WTC11 (cell line): ENCODE results near the gene TIGD7. TPM values are rescaled to one million over a fixed set of nuclear protein-coding genes. Genes with fewer than 3 reads are reported as not detected.

Source experiments
- ATAC-seq: fragments of 200-7000 bp; cut with Tn5 transposase; 2 replicates; pipeline ENCODE4 v1.10.0; 2021; ENCODE audit warnings: mild to moderate bottlenecking, moderate library complexity
- CTCF ChIA-PET: fragments of 300-600 bp; sonication (Branson Sonifier 250); formaldehyde crosslinking; loops from one replicate; lab custom pipeline; 2021; ENCODE audit warnings: antibody characterized with exemption; lab: Charles Lee
- POLR2A ChIA-PET: fragments of 350-600 bp; sonication (Branson Sonifier 250); formaldehyde crosslinking; loops from one replicate; lab custom pipeline; 2021; ENCODE audit warnings: antibody characterized with exemption; lab: Charles Lee
- DNase-seq: peaks from one replicate; pipeline ENCODE4 v3.0.0; 2021; ENCODE audit warnings: low spot score
- H3K27ac Mint-ChIP-seq: 2 replicates; pipeline ENCODE4 v1.8.0; 2021; ENCODE audit warnings: mixed read lengths
- H3K27me3 Mint-ChIP-seq: 2 replicates; pipeline ENCODE4 v1.8.0; 2021; ENCODE audit warnings: low read depth, mild to moderate bottlenecking, moderate library complexity, mixed read lengths
- H3K36me3 Mint-ChIP-seq: 2 replicates; pipeline ENCODE4 v1.8.0; 2021; ENCODE audit warnings: mixed read lengths
- H3K4me1 Mint-ChIP-seq: 2 replicates; pipeline ENCODE4 v1.8.0; 2022; ENCODE audit warnings: mixed read lengths
- H3K4me3 Mint-ChIP-seq: 2 replicates; pipeline ENCODE4 v1.8.0; 2021; ENCODE audit warnings: mild to moderate bottlenecking, moderate library complexity, mixed read lengths
- H3K9me3 Mint-ChIP-seq: 2 replicates; pipeline ENCODE4 v1.8.0; 2021; ENCODE audit warnings: mixed read lengths
- ATF3 ChIP-seq: sonication (generic); formaldehyde crosslinking; conservative IDR thresholded peaks from 2 replicates; pipeline ENCODE4 v1.8.1; 2022; ENCODE audit warnings: mild to moderate bottlenecking, missing genetic modification reagents
- ESRRA ChIP-seq: sonication (generic); formaldehyde crosslinking; IDR thresholded peaks from 2 replicates; pipeline ENCODE4 v1.8.1; 2022; ENCODE audit warnings: mild to moderate bottlenecking, missing genetic modification reagents, borderline replicate concordance
- GRHL2 ChIP-seq: fragments of 250-450 bp; sonication (Bioruptor Pico); IDR thresholded peaks from 2 replicates; pipeline ENCODE4 v1.8.0; 2022; ENCODE audit warnings: mild to moderate bottlenecking, moderate library complexity; ENCODE audit not compliant: insufficient replicate concordance, severe bottlenecking
- HMGA2 ChIP-seq: fragments of 250-450 bp; sonication (Bioruptor Pico); IDR thresholded peaks from 2 replicates; pipeline ENCODE4 v1.4.0; 2021; ENCODE audit warnings: mild to moderate bottlenecking, moderate library complexity
- RELA ChIP-seq: sonication (generic); formaldehyde crosslinking; IDR thresholded peaks from 2 replicates; pipeline ENCODE4 v1.8.1; 2022; ENCODE audit warnings: missing genetic modification reagents, mild to moderate bottlenecking, borderline replicate concordance
- SOX15 ChIP-seq: fragments of 250-450 bp; sonication (Bioruptor Pico); IDR thresholded peaks from 2 replicates; pipeline ENCODE4 v1.9.0; 2021; ENCODE audit warnings: mild to moderate bottlenecking
- SP1 ChIP-seq: sonication (generic); formaldehyde crosslinking; conservative IDR thresholded peaks from 2 replicates; pipeline ENCODE4 v1.8.1; 2022; ENCODE audit warnings: missing genetic modification reagents
- STAT6 ChIP-seq: sonication (generic); formaldehyde crosslinking; conservative IDR thresholded peaks from 2 replicates; pipeline ENCODE4 v1.8.1; 2023; ENCODE audit warnings: mild to moderate bottlenecking, low read depth, missing genetic modification reagents, moderate library complexity
- TCF7 ChIP-seq: sonication (generic); formaldehyde crosslinking; IDR thresholded peaks from 2 replicates; pipeline ENCODE4 v1.8.0; 2022; ENCODE audit warnings: mild to moderate bottlenecking, low read depth, missing genetic modification reagents, moderate library complexity
- ZNF532 ChIP-seq: fragments of 250-450 bp; sonication (Bioruptor Pico); IDR thresholded peaks from 2 replicates; pipeline ENCODE4 v1.9.0; 2021; ENCODE audit warnings: mild to moderate bottlenecking, borderline replicate concordance
- total RNA-seq: library from RNA; stranded (reverse); gene quantifications from 3 replicates; pipeline ENCODE4 v1.2.3, GENCODE V29; 2021
- TF ChIP-seq, protein P1 (sequence below): sonication (generic); formaldehyde crosslinking; IDR thresholded peaks from 2 replicates; pipeline ENCODE4 v1.8.0; 2023; ENCODE audit warnings: mild to moderate bottlenecking, missing genetic modification reagents
- TF ChIP-seq, protein P2 (sequence below): sonication (generic); formaldehyde crosslinking; IDR thresholded peaks from 2 replicates; pipeline ENCODE4 v1.8.1; 2023; ENCODE audit warnings: mild to moderate bottlenecking, missing genetic modification reagents
- TF ChIP-seq, protein P3 (sequence below): fragments of 250-450 bp; sonication (Bioruptor Pico); IDR thresholded peaks from 2 replicates; pipeline ENCODE4 v1.9.0; 2021; ENCODE audit warnings: moderate library complexity, mild to moderate bottlenecking, inconsistent platforms, borderline replicate concordance

The TIGD7 gene
- total RNA-seq, 1 experiment from 2014 or later = 7.0 TPM

DNA sequence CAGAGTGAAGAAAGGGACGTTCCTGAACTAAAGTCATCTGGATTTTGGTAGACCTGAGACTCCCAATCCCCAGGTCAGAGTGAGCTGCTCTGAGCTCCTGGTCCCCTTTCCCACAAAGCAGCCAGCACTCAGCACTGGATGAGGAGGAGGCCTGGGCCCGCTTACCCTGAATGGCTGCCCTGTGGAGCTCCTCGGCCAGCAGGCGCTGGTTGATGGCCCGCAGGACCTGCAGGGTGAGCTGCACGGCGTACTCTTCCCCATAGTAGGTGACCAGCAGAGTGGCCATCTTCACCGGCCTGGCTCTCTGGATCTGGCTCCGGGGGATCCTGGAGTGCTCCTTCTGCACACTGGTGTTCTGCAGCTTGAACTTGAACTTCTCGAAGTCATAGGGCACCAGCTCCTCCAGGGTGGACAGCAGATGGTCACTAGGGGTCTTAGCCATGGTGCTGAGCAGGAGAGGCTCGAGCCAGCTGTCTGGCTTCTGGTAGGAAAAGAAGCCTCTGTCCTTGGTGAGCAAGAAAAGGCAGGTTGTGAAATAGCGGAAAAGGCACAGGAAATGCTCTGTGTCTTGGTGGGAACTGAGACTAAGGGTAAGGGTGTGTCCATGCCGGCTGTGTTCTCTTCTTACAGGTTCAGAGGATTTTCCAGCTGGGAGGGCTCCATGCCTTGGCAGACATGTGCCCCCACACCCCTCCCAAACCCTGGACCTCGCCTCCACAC is 48.9 kb downstream of the TIGD7 start, which contains the start of gene MEFV (continued):
- no peak for TF ChIP-seq ATF3 (CRISPR knock-in tag)
- TF ChIP-seq ESRRA (CRISPR knock-in tag) = no peak
- no peak for TF ChIP-seq GRHL2 (CRISPR knock-in tag)
- no peak for TF ChIP-seq HMGA2 (CRISPR knock-in tag)
- TF ChIP-seq, protein P1, sequence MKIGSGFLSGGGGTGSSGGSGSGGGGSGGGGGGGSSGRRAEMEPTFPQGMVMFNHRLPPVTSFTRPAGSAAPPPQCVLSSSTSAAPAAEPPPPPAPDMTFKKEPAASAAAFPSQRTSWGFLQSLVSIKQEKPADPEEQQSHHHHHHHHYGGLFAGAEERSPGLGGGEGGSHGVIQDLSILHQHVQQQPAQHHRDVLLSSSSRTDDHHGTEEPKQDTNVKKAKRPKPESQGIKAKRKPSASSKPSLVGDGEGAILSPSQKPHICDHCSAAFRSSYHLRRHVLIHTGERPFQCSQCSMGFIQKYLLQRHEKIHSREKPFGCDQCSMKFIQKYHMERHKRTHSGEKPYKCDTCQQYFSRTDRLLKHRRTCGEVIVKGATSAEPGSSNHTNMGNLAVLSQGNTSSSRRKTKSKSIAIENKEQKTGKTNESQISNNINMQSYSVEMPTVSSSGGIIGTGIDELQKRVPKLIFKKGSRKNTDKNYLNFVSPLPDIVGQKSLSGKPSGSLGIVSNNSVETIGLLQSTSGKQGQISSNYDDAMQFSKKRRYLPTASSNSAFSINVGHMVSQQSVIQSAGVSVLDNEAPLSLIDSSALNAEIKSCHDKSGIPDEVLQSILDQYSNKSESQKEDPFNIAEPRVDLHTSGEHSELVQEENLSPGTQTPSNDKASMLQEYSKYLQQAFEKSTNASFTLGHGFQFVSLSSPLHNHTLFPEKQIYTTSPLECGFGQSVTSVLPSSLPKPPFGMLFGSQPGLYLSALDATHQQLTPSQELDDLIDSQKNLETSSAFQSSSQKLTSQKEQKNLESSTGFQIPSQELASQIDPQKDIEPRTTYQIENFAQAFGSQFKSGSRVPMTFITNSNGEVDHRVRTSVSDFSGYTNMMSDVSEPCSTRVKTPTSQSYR (CRISPR knock-in tag) = no peak
- TF ChIP-seq RELA (CRISPR knock-in tag) = no peak
- TF ChIP-seq SP1 (CRISPR knock-in tag) = no peak
- TF ChIP-seq STAT6 (CRISPR knock-in tag) = no peak
- TF ChIP-seq, protein P2, sequence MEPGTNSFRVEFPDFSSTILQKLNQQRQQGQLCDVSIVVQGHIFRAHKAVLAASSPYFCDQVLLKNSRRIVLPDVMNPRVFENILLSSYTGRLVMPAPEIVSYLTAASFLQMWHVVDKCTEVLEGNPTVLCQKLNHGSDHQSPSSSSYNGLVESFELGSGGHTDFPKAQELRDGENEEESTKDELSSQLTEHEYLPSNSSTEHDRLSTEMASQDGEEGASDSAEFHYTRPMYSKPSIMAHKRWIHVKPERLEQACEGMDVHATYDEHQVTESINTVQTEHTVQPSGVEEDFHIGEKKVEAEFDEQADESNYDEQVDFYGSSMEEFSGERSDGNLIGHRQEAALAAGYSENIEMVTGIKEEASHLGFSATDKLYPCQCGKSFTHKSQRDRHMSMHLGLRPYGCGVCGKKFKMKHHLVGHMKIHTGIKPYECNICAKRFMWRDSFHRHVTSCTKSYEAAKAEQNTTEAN (CRISPR knock-in tag) = no peak
- no peak for TF ChIP-seq SOX15 (CRISPR knock-in tag)

DNA sequence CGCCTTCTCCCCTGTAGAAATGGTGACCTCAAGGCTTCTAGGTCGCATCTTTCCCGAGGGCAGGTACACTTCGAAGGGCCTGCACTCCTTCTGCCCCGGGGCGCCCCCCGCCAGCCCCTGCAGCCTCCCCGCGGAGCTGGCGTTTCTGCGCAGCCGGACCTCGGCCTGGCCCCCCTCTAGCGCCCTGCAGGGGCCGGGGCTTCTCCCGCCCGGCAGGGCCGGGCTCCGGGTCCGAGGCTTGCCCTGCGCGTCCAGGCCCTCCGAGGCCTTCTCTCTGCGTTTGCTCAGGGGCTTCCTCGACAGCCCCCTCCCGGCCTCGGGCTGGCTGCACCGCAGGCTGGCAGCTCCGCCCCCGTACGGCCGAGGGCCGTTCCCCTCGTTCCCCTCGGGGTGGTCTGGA is 50.9 kb downstream of the TIGD7 start:
- ChIA-PET CTCF (interaction anchor here (1.6 kb wide), 1 partner anchor 12 kb away, joined by 5 read pairs; no protein-coding TSS in a partner anchor), POLR2A (no interaction called here)
- Mint-ChIP-seq H3K27ac (no peak overlapping the region), H3K36me3 (no peaks in the 10 kb centered on the region), H3K9me3 (peaks cover 17% of the 10 kb centered on the region)
- DNase-seq = no peak
- TF ChIP-seq ZNF532 (CRISPR knock-in tag) (no peak), TCF7 (CRISPR knock-in tag) (no peak)
- TF ChIP-seq, protein P3, sequence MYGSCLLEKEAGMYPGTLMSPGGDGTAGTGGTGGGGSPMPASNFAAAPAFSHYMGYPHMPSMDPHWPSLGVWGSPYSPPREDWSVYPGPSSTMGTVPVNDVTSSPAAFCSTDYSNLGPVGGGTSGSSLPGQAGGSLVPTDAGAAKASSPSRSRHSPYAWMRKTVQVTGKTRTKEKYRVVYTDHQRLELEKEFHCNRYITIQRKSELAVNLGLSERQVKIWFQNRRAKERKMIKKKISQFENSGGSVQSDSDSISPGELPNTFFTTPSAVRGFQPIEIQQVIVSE (CRISPR knock-in tag) = no peak
- TF ChIP-seq, all 79 proteins: peak for 0
- ATAC-seq = no peak
- Mint-ChIP-seq H3K27me3 (peaks cover 62% of the 10 kb centered on the region), H3K4me1 (no peaks in the 10 kb centered on the region), H3K4me3 (no peak overlapping the region)
